GM12878 (cell line): ENCODE data around the gene OXT.

Source experiments
- CTCF ChIP-seq, 3 experiments: IDR thresholded peaks in 2 of 3; conservative IDR thresholded peaks in 1 of 3; 2 replicates each; pipeline ENCODE4 v1.5.1; 2011; ENCODE audit warnings: low read depth in 3 of 3, low read length in 3 of 3, mild to moderate bottlenecking in 3 of 3, control low read depth in 2 of 3, moderate library complexity in 2 of 3, inconsistent platforms in 1 of 3, mixed read lengths in 1 of 3; ENCODE audit not compliant: control insufficient read depth in 2 of 3, insufficient read depth in 1 of 3; ENCODE audit errors: extremely low read depth in 1 of 3
- E2F4 ChIP-seq: IDR thresholded peaks from 2 replicates; pipeline ENCODE4 v1.6.1; 2012; ENCODE audit warnings: low read depth, low read length, improper control_type of control experiment
- E2F8 ChIP-seq: fragments of 450-650 bp; IDR thresholded peaks from 2 replicates; pipeline ENCODE4 v1.6.1; 2018; ENCODE audit warnings: mild to moderate bottlenecking, low read depth, moderate library complexity; ENCODE audit not compliant: partially characterized antibody
- EZH2 ChIP-seq: IDR thresholded peaks from 2 replicates; pipeline ENCODE4 v1.6.1; 2012; ENCODE audit warnings: low read depth, mild to moderate bottlenecking, control low read depth, inconsistent platforms, low read length, borderline replicate concordance; ENCODE audit not compliant: control insufficient read depth
- MYC ChIP-seq: IDR thresholded peaks from 2 replicates; pipeline ENCODE4 v1.6.1; 2011; ENCODE audit warnings: mild to moderate bottlenecking, low read length, moderate library complexity, inconsistent platforms; ENCODE audit not compliant: insufficient read depth, insufficient replicate concordance, insufficient read length, severe bottlenecking
- NKRF ChIP-seq: fragments of 450-650 bp; conservative IDR thresholded peaks from 2 replicates; pipeline ENCODE4 v1.6.1; 2017; ENCODE audit warnings: mild to moderate bottlenecking, moderate library complexity
- SIN3A ChIP-seq: IDR thresholded peaks from 2 replicates; pipeline ENCODE4 v1.6.1; 2012; ENCODE audit warnings: low read depth, low read length, improper control_type of control experiment
- SRF ChIP-seq, 2 experiments: IDR thresholded peaks; 2 replicates each; pipeline ENCODE4 v1.6.1; 2011; ENCODE audit warnings: low read depth in 2 of 2, low read length in 2 of 2, mild to moderate bottlenecking in 1 of 2, moderate library complexity in 1 of 2
- YY1 ChIP-seq: IDR thresholded peaks from 2 replicates; pipeline ENCODE4 v1.6.1; 2011; ENCODE audit warnings: low read depth, mild to moderate bottlenecking, low read length
- ZBTB33 ChIP-seq: fragments of 450-650 bp; IDR thresholded peaks from 2 replicates; pipeline ENCODE4 v1.6.1; 2017; ENCODE audit warnings: mild to moderate bottlenecking
- ZSCAN29 ChIP-seq: fragments of 450-650 bp; IDR thresholded peaks from 2 replicates; pipeline ENCODE4 v1.6.1; 2017; ENCODE audit warnings: mild to moderate bottlenecking, moderate library complexity

- no peak for TF ChIP-seq YY1
- no peak for TF ChIP-seq CTCF (IDR thresholded peaks at IDR 0.05 in 2 of 3, conservative IDR thresholded peaks at IDR 0.05 in 1 of 3; ENCODE audit: control insufficient read depth in 2 of 3, extremely low read depth in 1 of 3, insufficient read depth in 1 of 3, low read depth in 3 of 3, low read length in 3 of 3)
- TF ChIP-seq SIN3A = no peak
- no peak for TF ChIP-seq SRF (IDR thresholded peaks at IDR 0.05; ENCODE audit: low read depth in 2 of 2, low read length in 2 of 2)
- no peak for TF ChIP-seq MYC
- no peak for TF ChIP-seq EZH2
- TF ChIP-seq E2F8 = no peak
- TF ChIP-seq ZBTB33 = no peak
- TF ChIP-seq NKRF = no peak
- TF ChIP-seq ZSCAN29 = no peak
- no peak for TF ChIP-seq E2F4
These were observed 44.9 kb downstream of the OXT start for GRCh38 chr20:3116341-3116740.
